K562 (cell line): ENCODE data around the gene ANGEL2. TPM values are rescaled to one million over a fixed set of nuclear protein-coding genes. Genes with fewer than 3 reads are reported as not detected.
A peak's percentile ranks its signal among the peaks of the same experiment; 100 is the strongest.
"Not testable (repeated sequence)": the region's sequence is repeated elsewhere in the genome, so short reads cannot be mapped to it uniquely, and the experiment has no call there.

Source experiments
- CHAMP1 ChIP-seq: fragments of 450-650 bp; IDR thresholded peaks from 2 replicates; pipeline ENCODE4 v1.6.1; 2016; ENCODE audit warnings: mild to moderate bottlenecking
- CREM ChIP-seq: IDR thresholded peaks from 2 replicates; pipeline ENCODE4 v1.6.1; 2014; ENCODE audit warnings: antibody characterized with exemption, low read depth
- DPF2 ChIP-seq: fragments of 450-650 bp; IDR thresholded peaks from 2 replicates; pipeline ENCODE4 v1.6.1; 2016
- E2F3 ChIP-seq: fragments of 250-450 bp; sonication (Bioruptor Pico); IDR thresholded peaks from 2 replicates; pipeline ENCODE4 v1.4.0; 2020; ENCODE audit warnings: mild to moderate bottlenecking
- EP400 ChIP-seq: fragments of 450-650 bp; IDR thresholded peaks from 2 replicates; pipeline ENCODE4 v1.6.1; 2017; ENCODE audit warnings: antibody characterized with exemption, mild to moderate bottlenecking, moderate library complexity
- GABPA ChIP-seq: fragments of 200-800 bp; sonication (Bioruptor generic); conservative IDR thresholded peaks from 2 replicates; pipeline ENCODE4 v1.6.1; 2016; ENCODE audit warnings: low read depth, missing genetic modification characterization, missing compliant biosample characterization
- GATAD2B ChIP-seq: fragments of 450-650 bp; IDR thresholded peaks from 2 replicates; pipeline ENCODE4 v1.6.1; 2017; ENCODE audit warnings: mild to moderate bottlenecking, borderline replicate concordance
- NFE2L1 ChIP-seq: fragments of 450-650 bp; IDR thresholded peaks from 2 replicates; pipeline ENCODE4 v1.6.1; 2016; ENCODE audit warnings: missing genetic modification characterization, low read depth, mild to moderate bottlenecking, missing compliant biosample characterization, moderate library complexity, borderline replicate concordance
- SOX6 ChIP-seq: fragments of 450-650 bp; IDR thresholded peaks from 2 replicates; pipeline ENCODE4 v1.6.1; 2014; ENCODE audit warnings: mild to moderate bottlenecking
- TAF9B ChIP-seq: fragments of 450-650 bp; IDR thresholded peaks from 2 replicates; pipeline ENCODE4 v1.6.1; 2018; ENCODE audit warnings: mild to moderate bottlenecking; ENCODE audit not compliant: partially characterized antibody
- TRIM28 ChIP-seq: fragments of 450-650 bp; IDR thresholded peaks from 2 replicates; pipeline ENCODE4 v1.6.1; 2017
- ZBTB17 ChIP-seq: fragments of 450-650 bp; formaldehyde crosslinking; IDR thresholded peaks from 2 replicates; pipeline ENCODE4 v1.4.0; 2020; ENCODE audit warnings: mild to moderate bottlenecking
- ZBTB7A ChIP-seq: IDR thresholded peaks from 2 replicates; pipeline ENCODE4 v1.6.1; 2011; ENCODE audit warnings: low read depth, mild to moderate bottlenecking, low read length, moderate library complexity, borderline replicate concordance; ENCODE audit not compliant: control insufficient read depth
- ZNF830 ChIP-seq: fragments of 250-450 bp; sonication (Bioruptor Pico); IDR thresholded peaks from 2 replicates; pipeline ENCODE4 v1.5.0; 2021; ENCODE audit warnings: mild to moderate bottlenecking
- polyA plus RNA-seq, 8 experiments: library from polyadenylated mRNA; depleted of rRNA in 4 of 8; stranded (reverse) in 5 of 8; unstranded in 3 of 8; fragments of >200 nt; fragmentation: Nextera tagmentation in 2 of 8; fragmentation: Illumina TruSeq in 1 of 8; extraction: Ambion mirVana in 2 of 8; extraction: Trizol in 1 of 8; gene quantifications; 2 replicates each; pipeline versions ENCODE4 v1.2.1 to v1.2.3, GENCODE V29; 2011 to 2014; ENCODE audit warnings: inconsistent platforms in 1 of 8, missing spikeins in 1 of 8
- total RNA-seq, 7 experiments: library from RNA; depleted of rRNA in 6 of 7; stranded (reverse); fragments of >200 nt in 6 of 7; fragmentation: Illumina TruSeq in 2 of 7; extraction: Trizol in 2 of 7; gene quantifications; 2 replicates each; pipeline versions ENCODE4 v1.2.1 to v1.2.3, GENCODE V29; 2011 to 2021; ENCODE audit warnings: low replicate concordance in 1 of 7
- TF ChIP-seq, protein P1 (sequence below), 2 experiments: fragments of 450-650 bp in 1 of 2; sonication (generic) in 1 of 2; formaldehyde crosslinking in 1 of 2; IDR thresholded peaks; 2 replicates each; pipeline versions ENCODE4 v1.7.1 to v1.9.0; 2016 to 2022; ENCODE audit warnings: inconsistent platforms in 1 of 2, mild to moderate bottlenecking in 1 of 2, missing genetic modification reagents in 1 of 2

The ANGEL2 gene
- total and polyA plus RNA-seq, 9 of the 15 experiments (the other 6 are each of a cell fraction or from before 2014, with no cell fraction given), result 6.8 to 34.6 (median 26.2) TPM

GRCh38 chr1:213045321-213046226 lies 29.9 kb upstream of the ANGEL2 start (continued):
- TF ChIP-seq, protein P1, sequence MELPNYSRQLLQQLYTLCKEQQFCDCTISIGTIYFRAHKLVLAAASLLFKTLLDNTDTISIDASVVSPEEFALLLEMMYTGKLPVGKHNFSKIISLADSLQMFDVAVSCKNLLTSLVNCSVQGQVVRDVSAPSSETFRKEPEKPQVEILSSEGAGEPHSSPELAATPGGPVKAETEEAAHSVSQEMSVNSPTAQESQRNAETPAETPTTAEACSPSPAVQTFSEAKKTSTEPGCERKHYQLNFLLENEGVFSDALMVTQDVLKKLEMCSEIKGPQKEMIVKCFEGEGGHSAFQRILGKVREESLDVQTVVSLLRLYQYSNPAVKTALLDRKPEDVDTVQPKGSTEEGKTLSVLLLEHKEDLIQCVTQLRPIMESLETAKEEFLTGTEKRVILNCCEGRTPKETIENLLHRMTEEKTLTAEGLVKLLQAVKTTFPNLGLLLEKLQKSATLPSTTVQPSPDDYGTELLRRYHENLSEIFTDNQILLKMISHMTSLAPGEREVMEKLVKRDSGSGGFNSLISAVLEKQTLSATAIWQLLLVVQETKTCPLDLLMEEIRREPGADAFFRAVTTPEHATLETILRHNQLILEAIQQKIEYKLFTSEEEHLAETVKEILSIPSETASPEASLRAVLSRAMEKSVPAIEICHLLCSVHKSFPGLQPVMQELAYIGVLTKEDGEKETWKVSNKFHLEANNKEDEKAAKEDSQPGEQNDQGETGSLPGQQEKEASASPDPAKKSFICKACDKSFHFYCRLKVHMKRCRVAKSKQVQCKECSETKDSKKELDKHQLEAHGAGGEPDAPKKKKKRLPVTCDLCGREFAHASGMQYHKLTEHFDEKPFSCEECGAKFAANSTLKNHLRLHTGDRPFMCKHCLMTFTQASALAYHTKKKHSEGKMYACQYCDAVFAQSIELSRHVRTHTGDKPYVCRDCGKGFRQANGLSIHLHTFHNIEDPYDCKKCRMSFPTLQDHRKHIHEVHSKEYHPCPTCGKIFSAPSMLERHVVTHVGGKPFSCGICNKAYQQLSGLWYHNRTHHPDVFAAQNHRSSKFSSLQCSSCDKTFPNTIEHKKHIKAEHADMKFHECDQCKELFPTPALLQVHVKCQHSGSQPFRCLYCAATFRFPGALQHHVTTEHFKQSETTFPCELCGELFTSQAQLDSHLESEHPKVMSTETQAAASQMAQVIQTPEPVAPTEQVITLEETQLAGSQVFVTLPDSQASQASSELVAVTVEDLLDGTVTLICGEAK (IDR thresholded peaks at IDR 0.05), result 0 out of 2 replicates have a peak, but pooled peaks have one; percentile 43
- TF ChIP-seq, protein P1 (CRISPR knock-in tag; IDR thresholded peaks at IDR 0.05), result not testable (repeated sequence)
- TF ChIP-seq TRIM28 (peak; percentile 30; the same call in 1 of the 2 replicates), CREM (0 out of 2 replicates have a peak, but pooled peaks have one; percentile 43), ZBTB7A (0 out of 2 replicates have a peak, but pooled peaks have one; percentile 17), EP400 (peak; percentile 83), GATAD2B (peak; percentile 28; the same call in 1 of the 2 replicates), E2F3 (CRISPR knock-in tag) (peak; percentile 70; the same call in 1 of the 2 replicates), ZBTB17 (CRISPR knock-in tag) (peak; percentile 46; the same call in 1 of the 2 replicates), NFE2L1 (tag) (0 out of 2 replicates have a peak, but pooled peaks have one; percentile 16), TAF9B (peak; percentile 58), GABPA (tag) (peak; percentile 37; the same call in 1 of the 2 replicates), SOX6 (peak; percentile 44), CHAMP1 (peak; percentile 80; the same call in 1 of the 2 replicates), ZNF830 (CRISPR knock-in tag) (peak; percentile 75; the same call in 1 of the 2 replicates), DPF2 (peak; percentile 86)
